Measurements from ENCODE around the gene LTBP2.

The LTBP2 gene

GRCh38 chr14:74611650-74612349 lies at the start of gene LTBP2:
Gene LTBP2, minus strand, starts transcription at chr14:74612237. Its CDS starts 293 bp downstream, at chr14:74611944.
- DNase-seq = no peak

DNA sequence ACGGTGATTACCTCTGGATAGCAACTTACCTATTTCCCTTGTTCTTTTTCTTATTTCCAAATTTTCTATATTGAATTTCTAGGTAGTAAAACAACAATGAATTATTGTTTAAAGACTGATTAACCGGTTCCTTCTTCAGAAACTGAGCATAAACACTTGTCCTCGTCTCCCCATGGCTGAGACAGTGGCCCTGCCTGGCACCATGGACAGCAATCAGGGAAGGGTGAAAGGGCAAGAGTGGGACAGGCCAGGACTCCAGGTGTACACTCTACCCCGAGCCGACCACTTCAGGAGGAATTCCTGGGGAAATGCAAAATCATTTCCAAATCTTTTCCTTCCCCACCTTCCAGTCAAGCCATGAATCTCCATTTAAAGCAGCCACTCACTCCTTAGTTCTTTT lies 48.8 kb upstream of the LTBP2 start:
- no peak for DNase-seq

DNA sequence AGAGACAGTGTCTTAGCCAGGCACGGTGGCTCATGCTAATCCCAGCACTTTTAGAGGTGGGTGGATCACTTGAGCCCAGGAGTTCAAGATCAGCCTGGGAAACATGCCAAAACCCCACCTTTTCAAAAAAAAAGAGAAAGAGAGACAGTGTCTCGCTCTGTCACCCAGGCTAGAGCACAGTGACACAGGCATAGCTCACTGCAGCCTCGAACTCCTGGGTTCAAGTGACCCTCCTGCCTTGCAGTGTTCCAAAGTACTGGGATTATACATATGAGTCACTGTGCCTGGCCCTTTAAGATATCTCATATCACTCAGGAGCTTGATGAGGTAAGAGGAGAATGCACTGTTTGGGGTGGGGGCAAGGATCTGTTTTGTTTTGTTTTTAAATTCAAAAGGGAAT lies 48.1 kb upstream of the LTBP2 start:
- DNase-seq = no peak

DNA sequence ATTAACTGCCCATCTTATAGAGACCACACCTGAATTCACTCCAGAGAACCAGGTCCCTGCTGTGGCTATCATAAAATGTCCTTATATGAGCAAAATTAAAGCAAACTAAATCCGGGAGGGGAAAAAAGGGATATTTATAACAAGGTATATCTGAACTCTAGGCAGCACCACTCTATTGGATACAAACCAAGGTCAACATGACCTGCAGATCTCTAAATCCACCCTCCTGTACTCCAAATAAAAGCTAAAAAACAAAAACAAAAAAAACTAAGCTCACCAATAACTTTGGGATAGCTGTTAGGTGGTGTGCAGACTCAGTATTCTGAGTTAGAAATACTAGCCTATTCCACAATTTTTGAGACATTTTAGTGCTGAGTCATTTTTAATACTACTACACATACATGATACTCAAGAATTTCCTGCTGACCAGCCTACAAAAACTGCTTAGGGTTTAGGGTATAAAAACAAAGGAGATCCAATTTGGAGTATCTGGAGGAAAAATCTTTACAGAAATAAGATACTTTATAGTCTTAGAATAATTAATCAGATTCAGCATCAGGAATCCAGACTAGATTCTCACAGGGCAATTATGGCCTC lies 46.6 kb upstream of the LTBP2 start:
- no peak for DNase-seq

DNA sequence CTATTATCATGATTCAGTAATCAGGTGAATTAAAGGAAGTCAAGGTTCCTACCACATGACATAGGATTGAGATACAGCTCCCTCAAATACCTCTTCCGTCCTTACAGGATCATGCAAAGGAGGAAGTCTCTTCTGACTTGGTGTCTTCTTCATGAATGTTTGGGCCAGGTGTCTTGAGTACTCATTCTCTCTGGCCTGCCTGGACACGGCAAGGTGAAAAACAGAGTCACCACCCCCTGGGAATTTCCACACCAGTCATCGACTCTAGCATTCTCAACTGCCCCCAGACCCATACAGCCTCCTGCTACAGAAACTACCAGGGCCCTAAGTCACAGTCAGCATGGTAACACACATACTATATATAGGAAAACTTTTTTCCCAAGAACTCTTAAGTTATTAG lies 44.9 kb upstream of the LTBP2 start:
- DNase-seq = no peak

DNA sequence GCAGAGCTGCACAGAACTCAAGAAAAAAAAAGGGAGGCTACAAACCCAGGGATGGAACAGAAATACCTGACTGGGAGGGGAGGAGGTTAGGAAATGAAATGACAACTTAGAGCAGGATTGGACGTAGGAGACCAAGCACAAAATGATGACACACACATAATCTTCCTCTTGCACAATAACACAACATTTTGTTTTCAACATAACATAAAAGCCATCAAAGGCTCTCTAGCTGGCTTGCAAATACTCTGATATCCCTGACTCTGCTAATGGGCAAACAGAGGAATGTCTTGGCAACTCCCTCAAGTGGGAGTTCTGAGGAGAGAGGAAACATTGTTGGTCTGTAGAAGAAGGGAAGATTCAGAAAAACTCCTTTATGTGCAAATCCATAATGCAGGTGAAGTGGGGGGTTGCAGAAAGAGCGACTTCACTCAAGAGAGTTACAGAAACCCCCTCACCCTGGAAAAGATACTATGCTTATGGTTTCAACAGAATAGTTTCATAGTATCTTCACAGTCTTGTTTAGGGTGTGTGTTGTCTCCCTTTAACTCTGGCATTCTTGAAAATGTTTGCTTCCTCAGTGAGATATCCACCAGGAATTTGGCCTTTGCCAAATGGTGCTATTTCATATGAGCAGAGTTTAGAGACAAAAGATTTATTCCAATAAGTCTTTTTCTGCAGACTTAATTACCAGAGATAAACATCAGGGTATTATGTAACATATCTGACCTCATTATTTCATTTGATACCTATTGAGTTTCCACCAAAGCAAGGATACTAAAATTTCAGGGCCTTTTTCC lies 43.8 kb upstream of the LTBP2 start:
- no peak for DNase-seq

- no peak for DNase-seq
These were observed 42.9 kb upstream of the LTBP2 start for GRCh38 chr14:74654931-74655330.

DNA sequence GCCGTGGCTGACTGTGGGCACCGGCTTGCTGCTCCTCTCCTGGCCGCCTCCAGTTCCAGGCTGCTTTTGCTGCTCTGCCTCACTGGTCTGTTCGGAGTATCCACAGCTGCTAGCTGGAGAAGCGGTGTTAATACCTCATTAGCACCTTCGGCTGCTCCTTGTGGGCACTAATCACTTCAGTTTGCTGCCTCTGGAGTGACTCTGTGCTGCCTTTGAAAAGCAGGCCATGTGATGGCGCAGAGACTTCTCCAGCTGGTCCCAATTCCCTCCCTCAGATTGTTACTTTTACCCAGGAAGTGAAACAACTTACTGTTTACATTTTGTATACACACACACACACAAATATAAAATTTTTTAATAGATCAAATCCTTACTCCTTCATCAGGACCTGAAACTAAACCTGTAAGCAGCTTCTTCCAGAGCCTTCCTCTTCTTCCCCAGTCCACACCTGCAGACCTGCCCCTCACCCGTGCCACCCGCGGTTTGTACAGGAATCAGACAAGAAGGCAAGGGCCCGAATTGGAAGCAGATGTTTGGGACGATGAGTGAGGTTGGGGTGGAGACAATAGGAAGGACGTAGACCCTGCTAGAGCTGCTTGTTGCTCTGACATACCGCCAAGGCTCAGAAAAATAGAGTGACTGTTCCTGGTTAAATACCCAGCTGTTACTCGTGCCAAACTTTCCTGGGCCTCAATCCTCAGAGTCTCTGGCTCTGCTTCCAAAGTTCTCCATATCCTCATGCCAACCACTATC lies 41.5 kb upstream of the LTBP2 start:
- no peak for DNase-seq

DNA sequence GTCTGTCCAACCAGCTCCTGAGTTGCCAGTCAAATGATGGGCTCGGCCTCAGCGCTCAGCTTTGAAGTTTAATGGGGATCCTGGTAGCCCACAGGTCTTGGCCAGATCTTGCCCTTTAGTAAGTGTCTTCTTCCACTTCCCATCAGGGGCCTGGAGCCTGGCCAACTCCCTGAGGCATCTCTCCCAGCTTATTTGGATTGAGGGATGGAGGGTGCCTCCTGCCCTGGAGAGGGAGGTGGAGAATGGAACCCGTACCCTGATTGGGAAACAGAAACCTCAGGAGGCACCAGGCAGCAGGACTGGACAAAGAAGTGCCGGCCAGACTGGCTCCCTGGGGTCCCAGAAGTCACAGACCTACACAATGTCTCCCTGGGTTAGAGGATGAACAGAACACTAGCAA lies 40.5 kb upstream of the LTBP2 start:
- no peak for DNase-seq

DNA sequence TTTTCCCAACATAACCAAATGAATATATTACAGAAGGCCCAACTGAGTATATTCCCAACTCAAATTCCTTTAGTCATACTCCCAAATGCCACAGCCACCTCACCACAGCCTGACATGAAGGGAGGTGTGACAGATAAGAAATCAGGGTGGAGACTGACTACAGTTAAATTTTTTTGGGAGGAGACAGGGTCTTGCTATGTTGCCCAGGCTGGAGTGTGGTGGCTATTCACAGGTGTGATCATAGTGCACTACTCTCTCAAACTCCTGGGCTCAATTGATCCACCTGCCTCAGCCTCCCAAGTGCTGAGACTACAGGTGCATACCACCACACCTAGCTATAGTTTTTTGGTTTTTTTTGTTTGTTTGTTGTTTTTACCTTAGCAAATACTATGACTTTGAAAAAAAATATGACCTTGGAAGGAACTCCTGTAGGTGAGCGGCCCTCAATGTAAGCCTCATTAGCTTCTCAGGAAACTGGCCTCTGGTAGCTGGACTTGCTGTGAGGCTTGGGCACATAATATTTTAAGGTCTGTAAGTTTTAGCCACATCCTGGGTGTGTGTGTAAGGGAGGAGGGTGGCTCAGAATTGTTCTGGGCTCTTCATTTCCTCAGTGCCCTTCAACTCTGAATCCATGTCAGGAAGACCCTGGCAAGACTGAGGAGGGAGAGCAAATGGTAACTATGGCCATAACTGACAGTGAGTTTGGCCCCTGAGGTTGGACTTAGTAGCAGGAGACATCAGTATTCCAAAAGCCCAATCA lies 39.1 kb upstream of the LTBP2 start:
- no peak for DNase-seq

GRCh38 chr14:74649673-74650072 lies 37.6 kb upstream of the LTBP2 start:
- DNase-seq = no peak

GRCh38 chr14:74649167-74649566 lies 37.1 kb upstream of the LTBP2 start:
- DNase-seq = no peak

GRCh38 chr14:74648601-74649000 lies 36.6 kb upstream of the LTBP2 start:
- no peak for DNase-seq

- no peak for DNase-seq
These were observed 35.8 kb upstream of the LTBP2 start for GRCh38 chr14:74647678-74648461.

DNA sequence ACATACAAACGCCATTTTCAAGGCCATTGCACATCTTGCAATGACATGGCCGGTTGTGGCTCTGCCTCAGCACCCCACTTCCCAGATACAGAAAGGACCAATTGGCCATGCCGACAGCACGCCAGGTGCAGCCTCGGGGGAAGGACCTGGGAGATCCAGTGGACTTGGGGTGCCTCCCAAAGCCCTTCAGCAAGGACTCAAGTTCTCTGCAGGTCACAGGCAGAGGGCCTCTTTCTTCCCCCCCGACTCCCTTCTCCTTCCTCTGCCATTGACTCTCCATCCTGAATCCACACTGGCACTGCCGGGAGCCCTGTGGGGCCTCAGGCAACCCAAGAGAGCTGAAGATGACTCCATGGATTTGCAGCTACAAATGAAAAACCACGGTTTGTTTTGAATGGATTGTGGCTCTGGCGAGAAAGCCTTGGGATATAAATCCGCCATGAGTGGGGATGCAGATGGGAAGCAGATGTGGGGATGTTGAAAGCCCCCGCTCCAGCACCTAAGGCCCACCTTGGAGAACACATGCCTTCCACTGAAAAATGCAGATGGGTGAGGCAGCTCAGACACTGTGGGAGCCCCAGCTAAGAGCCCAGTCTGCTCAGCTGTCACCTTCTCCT lies 35.1 kb upstream of the LTBP2 start:
- DNase-seq = peak; percentile 83

GRCh38 chr14:74645756-74646470 lies 33.9 kb upstream of the LTBP2 start:
- DNase-seq = no peak

DNA sequence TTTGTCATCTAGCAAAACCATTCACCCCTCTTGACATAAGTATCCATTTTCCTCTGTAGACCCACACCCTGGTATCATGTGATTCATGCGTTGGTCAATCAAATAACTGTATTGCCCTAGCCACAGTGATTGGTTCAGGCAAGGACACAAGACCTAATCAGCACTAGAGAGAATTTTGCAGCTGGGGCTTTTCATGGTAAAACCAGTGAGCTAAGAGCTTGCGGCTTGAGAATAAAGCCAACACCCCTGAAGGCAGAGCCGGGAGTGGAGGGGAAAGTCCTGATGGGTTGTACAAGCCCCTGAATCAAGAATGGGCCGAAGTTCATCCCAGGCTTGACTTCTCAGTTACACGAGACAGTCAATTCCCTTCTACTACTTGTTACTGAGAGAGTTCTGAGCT lies 33.2 kb upstream of the LTBP2 start:
- no peak for DNase-seq

- no peak for DNase-seq
These were observed 29.8 kb upstream of the LTBP2 start for GRCh38 chr14:74641601-74642391.

- DNase-seq = no peak
These were observed 26.9 kb upstream of the LTBP2 start for GRCh38 chr14:74638966-74639365.

DNA sequence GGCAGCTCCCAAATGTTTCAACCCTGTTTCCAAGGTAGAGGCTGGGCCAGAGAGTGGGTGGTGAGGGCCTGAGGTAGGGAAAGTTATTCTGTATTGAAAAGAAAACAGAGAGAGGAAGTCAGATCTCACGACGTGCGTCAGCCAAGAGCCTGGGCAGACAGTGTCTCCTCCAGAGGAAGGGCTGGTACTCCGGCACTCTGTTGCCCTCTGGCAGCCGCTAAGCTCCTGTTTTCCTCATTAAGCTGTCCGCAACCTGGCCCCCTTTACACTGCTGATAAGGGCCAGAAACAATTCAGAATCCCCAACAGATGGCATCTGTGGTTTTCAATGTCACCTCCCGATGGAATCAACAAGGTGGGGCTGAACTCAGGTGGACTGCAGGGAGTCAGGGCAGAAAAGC lies 26.0 kb upstream of the LTBP2 start:
- DNase-seq = peak; percentile 96

Measured in NCI-H524 treated with DMSO at 0.1 percent for 48 hours (cell line).